HTR-8/SVneo (cell line): ENCODE measurements around the gene JAG1.
"Not testable (repeated sequence)": the region's sequence is repeated elsewhere in the genome, so short reads cannot be mapped to it uniquely, and the experiment has no call there.

ENCODE experiments used
- DNase-seq: peaks from one replicate; pipeline ENCODE4 v3.0.0; 2011; ENCODE audit warnings: low spot score, mixed read lengths; ENCODE audit not compliant: insufficient read length
- FAIRE-seq: peaks from 2 replicates; lab custom pipeline; 2011; peaks lifted over from hg19 to GRCh38; lab: Jason Lieb, UNC

Gene JAG1

DNA sequence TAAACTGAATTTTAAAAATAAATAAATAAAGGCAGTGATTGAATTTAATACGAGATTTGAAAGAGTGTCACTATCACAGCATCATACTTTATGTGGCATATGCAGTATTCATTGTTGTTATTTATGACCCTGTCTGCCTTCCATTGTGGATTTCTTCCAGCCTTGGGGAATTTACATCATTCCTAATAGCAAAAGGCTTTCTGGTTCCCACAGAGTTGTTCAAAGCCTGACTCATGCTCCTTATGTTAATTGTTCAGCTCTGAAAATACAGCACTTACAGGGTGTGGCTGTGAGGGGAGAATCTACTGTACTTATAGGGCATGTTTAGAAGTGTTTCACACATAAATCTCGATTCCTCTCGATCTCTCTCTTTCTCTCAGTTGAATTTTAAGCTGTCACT lies 54.4 kb downstream of the JAG1 start:
- DNase-seq (peak; percentile 67), FAIRE-seq (no peak)

GRCh38 chr20:10618611-10619245 lies 55.1 kb downstream of the JAG1 start:
- no peak for DNase-seq

GRCh38 chr20:10617549-10618133 lies 56.2 kb downstream of the JAG1 start:
- DNase-seq, FAIRE-seq: not testable (repeated sequence)

More at GRCh38 chr20:10618611-10619245, 55.1 kb downstream of the JAG1 start:
- FAIRE-seq: no peak

- DNase-seq (no peak), FAIRE-seq (no peak)
Observed at GRCh38 chr20:10616212-10616611, 57.6 kb downstream of the JAG1 start.

DNA sequence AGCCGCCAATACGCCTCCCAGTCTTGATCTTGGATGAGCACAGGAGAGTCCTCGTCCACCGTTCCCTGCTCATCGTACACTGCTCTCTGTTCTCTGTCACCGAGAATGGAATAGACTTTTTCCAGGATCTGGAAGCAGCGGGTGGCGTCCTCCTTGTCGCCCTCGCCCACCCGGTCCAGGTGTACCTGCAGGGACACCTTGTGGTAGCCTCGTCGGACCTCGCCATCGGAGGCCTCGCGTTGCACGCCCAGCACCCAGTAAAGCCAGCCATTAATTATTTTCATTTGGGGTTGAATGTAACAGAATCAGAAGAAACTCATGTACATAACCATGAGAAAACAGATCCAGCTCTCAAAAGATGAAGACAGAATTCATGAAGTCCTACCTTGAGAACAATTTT lies 59.9 kb downstream of the JAG1 start:
- FAIRE-seq (no peak), DNase-seq (no peak)

GRCh38 chr20:10613426-10613825 lies 60.4 kb downstream of the JAG1 start:
- not testable (repeated sequence) for DNase-seq, FAIRE-seq

DNA sequence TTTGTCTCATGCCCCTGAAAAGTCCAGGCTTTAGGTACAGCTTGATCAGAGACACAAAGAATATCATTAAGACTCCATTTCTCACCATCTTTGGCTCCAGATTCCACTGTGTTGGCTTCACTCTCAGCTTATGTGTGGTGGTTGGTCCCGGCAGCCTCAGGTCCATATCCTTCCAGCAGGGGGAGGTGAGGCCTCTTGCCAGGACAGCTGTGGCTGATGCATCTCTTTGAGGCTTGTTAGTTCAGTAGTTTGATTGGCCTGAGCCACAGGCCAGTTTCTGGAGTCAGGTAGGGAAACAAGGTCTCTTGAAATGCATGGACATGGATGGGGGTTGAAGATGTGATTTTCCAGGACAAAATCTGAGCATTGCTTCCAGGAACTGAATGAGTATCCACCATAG lies 62.4 kb downstream of the JAG1 start:
- FAIRE-seq (no peak), DNase-seq (no peak)

DNA sequence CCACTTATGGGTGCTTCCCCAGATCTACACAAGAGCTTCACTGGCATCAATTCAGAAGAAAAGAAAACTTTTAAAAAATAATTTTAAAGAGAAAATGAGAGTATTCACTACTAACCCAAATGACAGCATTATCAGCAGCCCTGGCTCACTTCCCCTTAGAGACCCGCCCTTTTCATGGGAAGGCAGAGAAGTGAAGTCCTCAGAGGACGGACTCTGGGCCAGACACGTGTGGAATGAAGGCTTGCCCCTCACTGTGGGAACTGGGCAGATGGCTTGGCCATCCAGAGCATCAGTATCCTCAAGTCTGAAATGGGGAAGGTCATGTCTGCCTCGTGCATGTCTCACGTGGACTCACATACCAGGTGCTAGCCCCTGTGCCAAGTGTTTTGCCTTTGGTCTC lies 63.5 kb downstream of the JAG1 start:
- FAIRE-seq (no peak), DNase-seq (no peak)

GRCh38 chr20:10609770-10610169 lies 64.0 kb downstream of the JAG1 start:
- no peak for FAIRE-seq
- DNase-seq: no peak

GRCh38 chr20:10609276-10609675 lies 64.5 kb downstream of the JAG1 start:
- DNase-seq: no peak
- no peak for FAIRE-seq

- FAIRE-seq: no peak
- DNase-seq: no peak
Observed at GRCh38 chr20:10605547-10606195, 68.1 kb downstream of the JAG1 start.

- FAIRE-seq (no peak), DNase-seq (no peak)
Observed at GRCh38 chr20:10604865-10605440, 68.8 kb downstream of the JAG1 start.

DNA sequence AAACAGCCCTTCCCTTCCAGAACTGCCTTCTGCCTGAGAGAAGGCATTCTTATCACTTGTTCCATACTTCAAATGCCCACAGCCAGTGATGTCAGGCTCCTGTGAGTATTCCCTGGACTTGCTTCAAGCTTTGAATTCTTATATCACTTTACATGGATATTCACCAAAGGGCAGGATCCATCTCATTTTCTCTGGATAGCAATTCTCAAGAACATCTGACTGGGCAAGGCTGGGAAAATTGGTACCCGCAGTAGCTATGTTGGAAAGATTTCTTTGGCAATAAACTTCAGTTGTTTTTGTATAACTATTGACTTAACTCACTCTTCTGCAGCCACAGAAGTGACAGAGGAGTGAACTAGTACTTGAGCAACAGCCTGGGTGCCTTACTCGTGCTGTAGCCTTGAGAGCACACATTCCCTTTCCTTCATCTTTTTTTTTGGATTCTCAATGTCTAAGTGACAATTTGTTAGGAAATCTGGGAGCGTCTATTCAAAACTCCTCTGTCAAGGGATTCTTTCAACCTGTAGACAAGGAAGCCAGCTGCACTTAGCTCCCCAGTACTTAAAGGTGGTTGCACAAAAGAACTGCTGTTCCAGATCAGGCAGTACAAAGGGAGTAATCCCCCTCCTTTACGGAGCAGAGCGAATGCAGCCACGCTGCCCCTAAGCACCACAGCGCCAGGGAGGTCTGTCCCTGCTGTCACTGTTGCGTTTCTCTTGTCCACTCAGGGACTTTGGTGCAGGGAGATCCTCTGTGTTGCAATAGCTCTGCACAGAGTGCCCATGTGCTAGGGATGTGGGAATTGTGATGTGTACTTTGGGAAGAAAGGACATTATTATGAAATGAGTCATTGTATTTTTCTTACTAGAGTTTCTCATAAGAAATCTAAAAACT lies 69.6 kb downstream of the JAG1 start:
- FAIRE-seq (peak; percentile 68), DNase-seq (peak; percentile 82)

DNA sequence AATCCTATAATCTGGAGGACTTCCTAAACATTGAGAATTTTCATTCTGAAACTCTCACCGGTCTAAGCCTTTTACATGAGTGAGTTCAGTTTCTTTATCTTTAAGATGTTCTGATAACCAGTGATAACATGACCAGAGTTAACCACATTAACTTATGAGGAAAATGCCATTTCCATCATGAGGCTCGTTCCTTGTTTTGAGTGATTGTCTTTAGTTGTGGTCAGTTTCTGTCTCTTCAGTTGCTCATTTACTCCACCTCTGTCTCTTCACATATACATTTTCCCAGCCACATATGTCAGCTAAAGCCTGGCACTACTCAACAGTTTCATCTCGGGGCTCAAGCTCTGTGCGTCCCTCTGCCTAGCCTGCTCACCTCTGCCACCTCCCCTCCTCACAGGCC lies 70.4 kb downstream of the JAG1 start:
- no peak for DNase-seq
- no peak for FAIRE-seq

GRCh38 chr20:10602221-10602871 lies 71.5 kb downstream of the JAG1 start:
- no peak for DNase-seq
- FAIRE-seq: no peak

- FAIRE-seq (no peak), DNase-seq (no peak)
Observed at GRCh38 chr20:10597637-10598036, 76.2 kb downstream of the JAG1 start.

DNA sequence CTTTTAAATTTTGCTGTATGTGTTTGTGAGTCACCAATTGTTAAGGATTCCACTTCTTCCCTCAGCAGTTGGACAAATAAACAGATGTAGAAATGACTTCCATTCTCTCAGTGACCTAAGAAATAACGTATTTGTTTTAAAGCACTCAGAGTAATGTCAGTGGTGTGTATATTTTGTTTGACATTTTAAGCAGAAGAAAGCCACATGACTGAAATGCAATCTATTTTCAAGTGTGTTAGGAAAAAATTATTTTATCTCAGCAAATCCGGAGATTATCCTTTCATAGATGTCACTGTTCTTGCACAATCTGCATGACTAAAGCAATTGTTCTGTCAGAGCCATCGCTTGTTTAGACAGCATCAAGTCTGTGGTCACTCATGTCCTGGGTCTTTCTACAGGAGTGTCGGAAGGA lies 77.1 kb downstream of the JAG1 start:
- peak; percentile 62 for DNase-seq
- no peak for FAIRE-seq

- FAIRE-seq (no peak), DNase-seq (no peak)
Observed at GRCh38 chr20:10595985-10596384, 77.8 kb downstream of the JAG1 start.

- no peak for DNase-seq
- no peak for FAIRE-seq
Observed at GRCh38 chr20:10595266-10595665, 78.5 kb downstream of the JAG1 start.
